ENCODE measurements around the gene ATAD2B. TPM values are rescaled to one million over a fixed set of nuclear protein-coding genes. Genes with fewer than 3 reads are reported as not detected.

Gene ATAD2B
- total and polyA plus RNA-seq, 2 of the 4 experiments (the other 2 are of a cell fraction): 1.5 to 5.0 TPM

DNA sequence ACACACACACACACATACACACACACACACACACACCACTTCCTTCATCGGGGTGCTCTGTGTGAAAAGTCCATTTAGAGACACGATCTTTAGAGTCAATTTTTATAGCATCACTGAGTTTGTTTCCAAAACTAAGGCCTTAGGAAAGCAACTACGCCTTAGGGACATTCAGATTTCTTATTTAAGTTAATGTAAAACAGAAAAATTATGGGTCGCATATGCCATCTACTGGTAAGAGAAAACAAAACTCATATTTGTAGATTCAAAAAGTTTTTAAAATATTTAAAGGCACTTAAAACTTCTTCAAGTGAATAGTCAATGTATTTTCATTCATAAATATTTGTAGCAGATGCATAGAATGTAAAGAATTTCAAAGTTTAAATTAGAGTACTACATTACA, 166.2 kb downstream of the ATAD2B start:
- no peak overlapping the region for H3K27ac ChIP-seq (ENCODE audit: insufficient read depth, low read length)
- H3K56ac ChIP-seq (ENCODE audit: extremely low read depth, insufficient read depth, low read length): no peak overlapping the region
- H4K5ac ChIP-seq (ENCODE audit: low read depth, low read length): no peak overlapping the region
- dilution Hi-C loops (cut with HindIII; ENCODE audit: low sequenced_read_pairs, unreplicated experiment) (no loop called here), in situ Hi-C loops (cut with MboI; ENCODE audit: low sequenced_read_pairs) (loop anchor here (5.0 to 25.0 kb wide), 2 partner anchors 373 to 563 kb away; partner anchors contain the start of gene KLHL29), intact Hi-C loops (cut with micrococcal nuclease) (loop anchor here (2.0 to 5.0 kb wide), 3 partner anchors 358 to 562 kb away; partner anchors contain the start of gene KLHL29)
- H3K27me3 ChIP-seq (ENCODE audit: control insufficient read depth, insufficient read depth, low read length): no peaks in the 10 kb centered on the region
- H4K20me1 ChIP-seq (ENCODE audit: insufficient read depth, low read length): no peaks in the 10 kb centered on the region
- ChIA-PET CTCF (interaction anchor here (0.7 kb wide), 1 partner anchor 116 kb away, joined by 3 read pairs; no protein-coding TSS in a partner anchor), POLR2A (ENCODE audit: unreplicated experiment) (no interaction called here)
- H3K18ac ChIP-seq (ENCODE audit: low read depth, low read length): no peak overlapping the region; the same call in 1 of the 2 replicates
- H3K79me1 ChIP-seq (ENCODE audit: low read depth in 1 of 2, low read length in 2 of 2): peaks cover 0 to 3% of the 10 kb centered on the region in 2 experiments; a peak in 1 of 4 replicates
- H3K4me3 ChIP-seq (ENCODE audit: insufficient read depth, low read depth, low read length): no peak overlapping the region
- 0 out of 2 replicates have a peak overlapping the region, but pooled peaks have one; percentile 9 for H2BK20ac ChIP-seq (ENCODE audit: low read depth, low read length)
- H3K36me3 ChIP-seq (ENCODE audit: control insufficient read depth, insufficient read depth, low read length): peaks cover 2% of the 10 kb centered on the region
- peaks cover 13% of the 10 kb centered on the region for H3K4me1 ChIP-seq (ENCODE audit: control insufficient read depth, insufficient read depth, low read length)
- peak overlapping the region in 1 of 2 experiments; percentile 35; a peak in 1 of 4 replicates for H4K8ac ChIP-seq (ENCODE audit: low read depth in 2 of 2, low read length in 2 of 2)
- H3K23ac ChIP-seq (ENCODE audit: low read depth, low read length): no peak overlapping the region
- H2AK5ac ChIP-seq (ENCODE audit: low read depth, low read length): peak overlapping the region; percentile 61; the same call in 1 of the 2 replicates
- no peak overlapping the region for H2AK9ac ChIP-seq (replicated peaks; ENCODE audit: low read depth, low read length, poor library complexity)
- DNase-seq (peak; percentile 80), ATAC-seq (ENCODE audit: low read depth) (peak; percentile 51)
- no peak overlapping the region for H2AFZ ChIP-seq (replicated peaks; ENCODE audit: low read length, poor library complexity)
- no peak overlapping the region for H3K4me2 ChIP-seq (ENCODE audit: low read depth, low read length)
- H2BK15ac ChIP-seq (ENCODE audit: low read depth, low read length): no peak overlapping the region
- H3K9me3 ChIP-seq (ENCODE audit: control insufficient read depth, insufficient read depth, low read length): no peaks in the 10 kb centered on the region
- TF ChIP-seq MAFK (IDR thresholded peaks at IDR 0.05; ENCODE audit: low read depth, low read length): no peak
- TF ChIP-seq RAD21 (IDR thresholded peaks at IDR 0.05; ENCODE audit: low read length): peak; percentile 56
- TF ChIP-seq, protein P1, sequence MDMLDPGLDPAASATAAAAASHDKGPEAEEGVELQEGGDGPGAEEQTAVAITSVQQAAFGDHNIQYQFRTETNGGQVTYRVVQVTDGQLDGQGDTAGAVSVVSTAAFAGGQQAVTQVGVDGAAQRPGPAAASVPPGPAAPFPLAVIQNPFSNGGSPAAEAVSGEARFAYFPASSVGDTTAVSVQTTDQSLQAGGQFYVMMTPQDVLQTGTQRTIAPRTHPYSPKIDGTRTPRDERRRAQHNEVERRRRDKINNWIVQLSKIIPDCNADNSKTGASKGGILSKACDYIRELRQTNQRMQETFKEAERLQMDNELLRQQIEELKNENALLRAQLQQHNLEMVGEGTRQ (IDR thresholded peaks at IDR 0.05; ENCODE audit: low read depth, low read length): no peak
- no peak for TF ChIP-seq CHD1 (IDR thresholded peaks at IDR 0.05; ENCODE audit: low read depth, low read length)
- TF ChIP-seq, protein P2, sequence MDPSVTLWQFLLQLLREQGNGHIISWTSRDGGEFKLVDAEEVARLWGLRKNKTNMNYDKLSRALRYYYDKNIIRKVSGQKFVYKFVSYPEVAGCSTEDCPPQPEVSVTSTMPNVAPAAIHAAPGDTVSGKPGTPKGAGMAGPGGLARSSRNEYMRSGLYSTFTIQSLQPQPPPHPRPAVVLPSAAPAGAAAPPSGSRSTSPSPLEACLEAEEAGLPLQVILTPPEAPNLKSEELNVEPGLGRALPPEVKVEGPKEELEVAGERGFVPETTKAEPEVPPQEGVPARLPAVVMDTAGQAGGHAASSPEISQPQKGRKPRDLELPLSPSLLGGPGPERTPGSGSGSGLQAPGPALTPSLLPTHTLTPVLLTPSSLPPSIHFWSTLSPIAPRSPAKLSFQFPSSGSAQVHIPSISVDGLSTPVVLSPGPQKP (IDR thresholded peaks at IDR 0.05; ENCODE audit: borderline replicate concordance, low read depth, low read length): no peak
- no peak for TF ChIP-seq BHLHE40 (IDR thresholded peaks at IDR 0.05; ENCODE audit: low read depth, low read length)
- TF ChIP-seq POLR2A (IDR thresholded peaks at IDR 0.05; ENCODE audit: low read depth, low read length): no peak
- TF ChIP-seq, protein P3, sequence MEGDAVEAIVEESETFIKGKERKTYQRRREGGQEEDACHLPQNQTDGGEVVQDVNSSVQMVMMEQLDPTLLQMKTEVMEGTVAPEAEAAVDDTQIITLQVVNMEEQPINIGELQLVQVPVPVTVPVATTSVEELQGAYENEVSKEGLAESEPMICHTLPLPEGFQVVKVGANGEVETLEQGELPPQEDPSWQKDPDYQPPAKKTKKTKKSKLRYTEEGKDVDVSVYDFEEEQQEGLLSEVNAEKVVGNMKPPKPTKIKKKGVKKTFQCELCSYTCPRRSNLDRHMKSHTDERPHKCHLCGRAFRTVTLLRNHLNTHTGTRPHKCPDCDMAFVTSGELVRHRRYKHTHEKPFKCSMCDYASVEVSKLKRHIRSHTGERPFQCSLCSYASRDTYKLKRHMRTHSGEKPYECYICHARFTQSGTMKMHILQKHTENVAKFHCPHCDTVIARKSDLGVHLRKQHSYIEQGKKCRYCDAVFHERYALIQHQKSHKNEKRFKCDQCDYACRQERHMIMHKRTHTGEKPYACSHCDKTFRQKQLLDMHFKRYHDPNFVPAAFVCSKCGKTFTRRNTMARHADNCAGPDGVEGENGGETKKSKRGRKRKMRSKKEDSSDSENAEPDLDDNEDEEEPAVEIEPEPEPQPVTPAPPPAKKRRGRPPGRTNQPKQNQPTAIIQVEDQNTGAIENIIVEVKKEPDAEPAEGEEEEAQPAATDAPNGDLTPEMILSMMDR (conservative IDR thresholded peaks at IDR 0.05; ENCODE audit: low read depth, low read length): peak; percentile 59
- TF ChIP-seq SMC3 (IDR thresholded peaks at IDR 0.05; ENCODE audit: low read depth, low read length): peak; percentile 43
- TF ChIP-seq FOS (IDR thresholded peaks at IDR 0.05; ENCODE audit: low read depth, low read length): no peak
- TF ChIP-seq NFE2L2 (IDR thresholded peaks at IDR 0.05; ENCODE audit: low read depth, low read length): no peak
- TF ChIP-seq RFX5 (IDR thresholded peaks at IDR 0.05; ENCODE audit: low read depth, low read length): no peak
- TF ChIP-seq CEBPB (IDR thresholded peaks at IDR 0.05; ENCODE audit: low read depth, low read length): no peak
- TF ChIP-seq MXI1 (IDR thresholded peaks at IDR 0.05; ENCODE audit: borderline replicate concordance, low read depth, low read length): no peak
- no peak for TF ChIP-seq MAZ (IDR thresholded peaks at IDR 0.05; ENCODE audit: borderline replicate concordance, low read depth, low read length)
- TF ChIP-seq RCOR1 (IDR thresholded peaks at IDR 0.05; ENCODE audit: insufficient replicate concordance, low read length): no peak
- H3K9me1 ChIP-seq (ENCODE audit: insufficient read depth, low read length): no peaks in the 10 kb centered on the region; the same call in 1 of the 2 replicates
- no CpG with 5 or more reads among the region's 4 CpGs for WGBS, 2 experiments (ENCODE audit: extremely low coverage in 2 of 2, insufficient read length in 1 of 2)
- BruUV-seq (replicated peaks): no TSS peak
- no peak overlapping the region for H3K14ac ChIP-seq (replicated peaks; ENCODE audit: low read depth, low read length)
- no peak overlapping the region for H2BK5ac ChIP-seq (ENCODE audit: low read depth, low read length, poor library complexity, severe bottlenecking)
- H3K4ac ChIP-seq (ENCODE audit: low read depth, low read length): no peak overlapping the region
- H4K91ac ChIP-seq (ENCODE audit: insufficient read depth, low read depth, low read length): no peak overlapping the region
- H3K9ac ChIP-seq (ENCODE audit: low read depth, low read length): no peak overlapping the region
- H2BK120ac ChIP-seq (ENCODE audit: low read depth, low read length): no peak overlapping the region
